HEK293T (cell line): ENCODE measurements around the gene ZNF205.
A peak's percentile ranks its signal among the peaks of the same experiment; 100 is the strongest.

Source experiments
- CTCF ChIA-PET: fragments of 350-600 bp; formaldehyde crosslinking; extraction: SDS; loops from one replicate; lab custom pipeline; 2021; ENCODE audit warnings: antibody characterized with exemption, inconsistent platforms; lab: Yijun Ruan, JAX
- POLR2A ChIA-PET: fragments of 350-600 bp; formaldehyde crosslinking; extraction: SDS; loops from one replicate; lab custom pipeline; 2020; ENCODE audit warnings: antibody characterized with exemption, inconsistent platforms; lab: Yijun Ruan, JAX
- DNase-seq: peaks from one replicate; pipeline ENCODE4 v3.0.0; 2012; ENCODE audit warnings: mixed read lengths; ENCODE audit errors: extremely low spot score
- ARNT ChIP-seq: fragments of 450-650 bp; IDR thresholded peaks from 2 replicates; pipeline ENCODE4 v1.6.1; 2017; ENCODE audit warnings: mild to moderate bottlenecking
- BHLHE40 ChIP-seq: fragments of 450-650 bp; IDR thresholded peaks from 2 replicates; pipeline ENCODE4 v1.6.1; 2016; ENCODE audit warnings: mild to moderate bottlenecking, moderate library complexity, borderline replicate concordance
- CTBP1 ChIP-seq: fragments of 450-650 bp; IDR thresholded peaks from 2 replicates; pipeline ENCODE4 v1.6.1; 2016; ENCODE audit warnings: borderline replicate concordance
- ELF4 ChIP-seq: fragments of 450-650 bp; IDR thresholded peaks from 2 replicates; pipeline ENCODE4 v1.6.1; 2017; ENCODE audit warnings: antibody characterized with exemption
- FOXA1 ChIP-seq: fragments of 450-650 bp; IDR thresholded peaks from 2 replicates; pipeline ENCODE4 v1.6.1; 2016; ENCODE audit warnings: mild to moderate bottlenecking
- FOXK2 ChIP-seq: fragments of 450-650 bp; IDR thresholded peaks from 2 replicates; pipeline ENCODE4 v1.6.1; 2016; ENCODE audit warnings: mild to moderate bottlenecking
- FOXM1 ChIP-seq: fragments of 450-650 bp; IDR thresholded peaks from 2 replicates; pipeline ENCODE4 v1.6.1; 2017; ENCODE audit warnings: mild to moderate bottlenecking, borderline replicate concordance
- HDGF ChIP-seq: fragments of 450-650 bp; IDR thresholded peaks from 2 replicates; pipeline ENCODE4 v1.6.1; 2017; ENCODE audit warnings: antibody characterized with exemption, borderline replicate concordance
- L3MBTL2 ChIP-seq: fragments of 450-650 bp; conservative IDR thresholded peaks from 2 replicates; pipeline ENCODE4 v1.6.1; 2016; ENCODE audit warnings: mild to moderate bottlenecking
- LEF1 ChIP-seq: fragments of 450-650 bp; IDR thresholded peaks from 2 replicates; pipeline ENCODE4 v1.6.1; 2017; ENCODE audit warnings: mild to moderate bottlenecking, borderline replicate concordance
- NFRKB ChIP-seq: fragments of 450-650 bp; IDR thresholded peaks from 2 replicates; pipeline ENCODE4 v1.6.1; 2016; ENCODE audit warnings: mild to moderate bottlenecking, moderate library complexity
- SP1 ChIP-seq: fragments of 450-650 bp; IDR thresholded peaks from 2 replicates; pipeline ENCODE4 v1.6.1; 2017
- SUZ12 ChIP-seq: fragments of 450-650 bp; IDR thresholded peaks from 2 replicates; pipeline ENCODE4 v1.6.1; 2016; ENCODE audit warnings: mild to moderate bottlenecking
- TARDBP ChIP-seq: fragments of 450-650 bp; IDR thresholded peaks from 2 replicates; pipeline ENCODE4 v1.6.1; 2016
- ZNF384 ChIP-seq: fragments of 450-650 bp; IDR thresholded peaks from 2 replicates; pipeline ENCODE4 v1.6.1; 2016
- TF ChIP-seq, protein P1 (sequence below): fragments of 450-650 bp; IDR thresholded peaks from 2 replicates; pipeline ENCODE4 v1.6.1; 2016

Gene ZNF205

DNA sequence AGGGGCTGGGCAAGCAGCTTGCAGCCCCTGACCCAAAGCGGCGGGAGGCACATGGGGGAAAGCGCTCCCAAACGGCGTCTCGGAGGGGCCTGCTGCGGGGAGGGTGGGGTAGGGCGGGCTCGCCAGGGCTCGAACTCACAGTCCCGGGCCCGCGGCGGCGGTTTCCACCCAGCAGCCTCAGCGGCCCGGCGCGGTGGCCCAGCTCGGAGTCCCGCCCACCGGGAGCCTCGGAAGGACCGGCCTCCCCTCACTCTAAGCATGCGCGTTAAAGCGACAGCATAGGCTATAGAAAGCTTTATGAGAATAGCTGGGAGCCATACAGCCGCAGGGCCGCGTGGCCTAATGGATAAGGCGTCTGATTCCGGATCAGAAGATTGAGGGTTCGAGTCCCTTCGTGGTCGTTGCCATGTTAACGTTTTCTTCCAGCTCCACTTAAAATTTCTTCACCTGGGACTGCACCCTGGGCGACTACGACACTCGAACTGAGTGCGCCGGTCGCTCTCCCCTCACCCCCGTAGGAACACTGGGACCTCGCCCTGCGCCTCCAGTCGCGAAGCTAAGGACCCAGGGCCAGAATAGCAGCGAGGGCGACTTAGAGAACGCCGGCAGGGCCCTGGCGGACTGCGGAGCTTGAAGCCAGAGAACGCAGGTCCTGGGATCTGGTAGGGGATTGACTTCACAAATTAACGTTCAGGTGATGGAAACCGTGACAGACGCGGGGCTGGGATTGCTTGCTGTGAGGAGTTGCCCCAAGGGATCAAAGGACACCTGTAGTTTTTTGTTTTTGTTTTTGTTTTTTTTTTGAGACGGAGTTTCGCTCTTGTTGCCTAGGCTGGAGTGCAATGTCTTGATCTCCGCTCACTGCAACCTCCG is 38.2 kb downstream of the ZNF205 start:
- no peak for TF ChIP-seq TARDBP
- no peak for TF ChIP-seq FOXA1
- TF ChIP-seq ELF4, result no peak
- no peak for TF ChIP-seq FOXM1
- TF ChIP-seq LEF1, result no peak
- TF ChIP-seq NFRKB, result no peak
- TF ChIP-seq, protein P1, sequence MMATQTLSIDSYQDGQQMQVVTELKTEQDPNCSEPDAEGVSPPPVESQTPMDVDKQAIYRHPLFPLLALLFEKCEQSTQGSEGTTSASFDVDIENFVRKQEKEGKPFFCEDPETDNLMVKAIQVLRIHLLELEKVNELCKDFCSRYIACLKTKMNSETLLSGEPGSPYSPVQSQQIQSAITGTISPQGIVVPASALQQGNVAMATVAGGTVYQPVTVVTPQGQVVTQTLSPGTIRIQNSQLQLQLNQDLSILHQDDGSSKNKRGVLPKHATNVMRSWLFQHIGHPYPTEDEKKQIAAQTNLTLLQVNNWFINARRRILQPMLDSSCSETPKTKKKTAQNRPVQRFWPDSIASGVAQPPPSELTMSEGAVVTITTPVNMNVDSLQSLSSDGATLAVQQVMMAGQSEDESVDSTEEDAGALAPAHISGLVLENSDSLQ, result no peak
- no peak for TF ChIP-seq SP1
- no peak for TF ChIP-seq ZNF384
- no peak for TF ChIP-seq HDGF
- TF ChIP-seq BHLHE40, result no peak
- ChIA-PET POLR2A (interaction anchor here (0.8 to 5.2 kb wide), 17 partner anchors 8 to 132 kb away, joined by 3 to 78 read pairs (median 4); partner anchors contain the start of genes OR1F1, ZNF213 and ZNF263), CTCF (interaction anchor here (0.6 to 2.4 kb wide), 7 partner anchors 15 to 258 kb away, joined by 3 to 20 read pairs (median 5); no protein-coding TSS in a partner anchor)
- DNase-seq, result peak; percentile 95

DNA sequence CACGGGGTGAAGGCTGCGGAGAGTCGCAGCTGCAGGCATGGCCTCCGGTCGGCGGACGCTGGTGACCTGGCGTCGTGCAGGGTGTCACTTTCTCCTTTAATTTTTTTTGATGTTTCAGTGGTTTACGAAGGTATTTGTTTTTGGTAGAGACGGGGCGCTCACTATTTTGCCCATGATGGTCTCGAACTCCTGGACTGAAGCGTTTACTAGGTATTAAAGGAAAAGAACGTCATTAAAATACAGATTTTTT is 39.6 kb downstream of the ZNF205 start:
- DNase-seq, result no peak
- ChIA-PET CTCF (interaction anchor here (0.6 to 1.4 kb wide), 3 partner anchors 20 to 93 kb away, joined by 3 to 9 read pairs (median 4); no protein-coding TSS in a partner anchor), POLR2A (interaction anchor here (1.1 to 1.2 kb wide), 2 partner anchors 20 to 31 kb away, joined by 3 to 5 read pairs; no protein-coding TSS in a partner anchor)

DNA sequence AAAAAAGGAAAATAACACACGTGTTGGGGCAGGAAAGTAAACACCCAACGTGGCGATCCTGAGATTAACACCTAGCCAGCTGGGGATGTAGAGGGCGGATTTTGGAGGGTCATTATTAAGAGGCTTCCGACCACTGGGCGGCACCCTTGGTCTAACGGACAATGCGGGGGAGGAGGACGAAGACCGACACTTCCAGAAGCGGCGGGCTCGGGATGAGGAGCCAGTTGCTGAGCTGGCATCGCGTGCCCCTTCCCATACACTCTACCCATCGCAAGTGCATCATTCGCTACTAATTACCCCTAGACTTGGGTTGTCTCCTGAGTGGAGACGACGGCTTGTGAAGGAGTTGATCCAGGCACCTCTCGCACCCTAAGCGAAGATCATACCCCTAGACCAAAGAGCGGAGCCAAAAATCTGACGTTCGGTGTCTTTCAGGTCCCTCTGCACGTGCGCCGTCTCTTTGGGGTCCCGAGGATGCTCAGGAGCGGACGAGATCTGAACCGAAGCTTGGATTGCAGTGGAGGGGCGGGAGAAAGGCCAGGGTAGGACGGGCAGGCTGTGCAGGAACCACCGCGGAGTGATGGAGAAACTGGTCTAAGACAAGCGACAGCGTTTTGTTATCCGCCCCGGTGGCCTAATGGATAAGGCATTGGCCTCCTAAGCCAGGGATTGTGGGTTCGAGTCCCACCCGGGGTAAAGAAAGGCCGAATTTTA is 40.0 kb downstream of the ZNF205 start:
- POLR2A ChIA-PET, result interaction anchor here (1.0 to 1.2 kb wide), 3 partner anchors 18 to 30 kb away, joined by 3 to 5 read pairs (median 4); partner anchors contain the start of gene ZNF213
- no peak for TF ChIP-seq ZNF384
- TF ChIP-seq NFRKB, result no peak
- no peak for TF ChIP-seq SUZ12
- no peak for TF ChIP-seq BHLHE40
- TF ChIP-seq FOXK2, result no peak
- TF ChIP-seq CTBP1, result peak; percentile 52; the same call in 1 of the 2 replicates
- TF ChIP-seq, protein P1, result no peak
- TF ChIP-seq ARNT, result no peak
- TF ChIP-seq FOXA1, result no peak
- TF ChIP-seq FOXM1, result no peak
- no peak for TF ChIP-seq TARDBP
- TF ChIP-seq SP1, result no peak
- TF ChIP-seq L3MBTL2, result peak; percentile 82
- no peak for TF ChIP-seq ELF4
- TF ChIP-seq HDGF, result no peak
- TF ChIP-seq LEF1, result no peak
- CTCF ChIA-PET, result interaction anchor here (0.6 to 1.4 kb wide), 4 partner anchors 10 to 94 kb away, joined by 3 to 9 read pairs (median 4); no protein-coding TSS in a partner anchor
- DNase-seq, result peak; percentile 68

More for the DNA sequence above, 39.6 kb downstream of the ZNF205 start:
- TF ChIP-seq FOXM1 (no peak), SP1 (no peak), CTBP1 (no peak), BHLHE40 (no peak), NFRKB (no peak), LEF1 (no peak), L3MBTL2 (no peak), ARNT (no peak), ZNF384 (no peak), TARDBP (no peak), SUZ12 (no peak)
- TF ChIP-seq, protein P1, result no peak

DNA sequence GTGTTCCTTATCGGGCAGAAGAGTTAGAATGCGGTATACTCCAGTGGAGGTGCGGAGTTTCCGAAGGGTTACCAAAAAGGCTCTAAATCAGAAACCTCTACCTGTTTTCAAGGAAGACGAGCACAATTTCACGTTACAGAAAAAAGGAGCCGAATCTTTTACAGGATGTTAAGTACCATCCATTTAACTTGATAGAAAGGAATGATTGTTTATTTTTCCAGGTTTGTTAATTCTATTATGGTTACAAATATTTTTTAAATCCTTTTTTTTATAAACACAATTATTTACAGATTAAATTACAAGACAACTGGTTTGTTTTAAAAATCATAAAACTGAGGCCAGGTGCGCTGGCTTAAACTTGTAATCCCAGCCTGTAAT is 40.6 kb downstream of the ZNF205 start:
- POLR2A ChIA-PET, result interaction anchor here (1.0 to 1.1 kb wide), 2 partner anchors 18 to 30 kb away, joined by 4 to 5 read pairs; partner anchors contain the start of gene ZNF213
- no peak for TF ChIP-seq ELF4
- no peak for TF ChIP-seq FOXA1
- TF ChIP-seq ARNT, result no peak
- CTCF ChIA-PET, result interaction anchor here (0.9 to 1.4 kb wide), 3 partner anchors 10 to 21 kb away, joined by 3 to 9 read pairs (median 4); no protein-coding TSS in a partner anchor
- DNase-seq, result no peak

GRCh38 chr16:3155181-3155580 is 42.8 kb downstream of the ZNF205 start:
- CTCF ChIA-PET, result no interaction called here
- TF ChIP-seq TARDBP (no peak), SP1 (no peak), NFRKB (no peak), FOXM1 (no peak), HDGF (no peak), ELF4 (no peak), LEF1 (no peak), BHLHE40 (no peak), ZNF384 (no peak), L3MBTL2 (no peak)
- DNase-seq, result no peak
- POLR2A ChIA-PET, result no interaction called here
